Peyer's patch (tissue), 4 donors: Measurements from ENCODE around the gene SCAMP3.
"Not testable (repeated sequence)": the region's sequence is repeated elsewhere in the genome, so short reads cannot be mapped to it uniquely, and the experiment has no call there.

Source experiments
- POLR2A ChIP-seq, 2 donors: fragments of 450-650 bp; IDR thresholded peaks; one replicate each; pipeline ENCODE4 v1.5.1; 2017; ENCODE audit warnings: antibody characterized with exemption in 2 of 2, mild to moderate bottlenecking in 2 of 2, moderate library complexity in 2 of 2
- TF ChIP-seq, protein P1 (sequence below), 6 experiments: fragments of 450-650 bp in 4 of 6; fragments of 200-600 bp in 2 of 6; sonication (generic) in 1 of 6; IDR thresholded peaks; one replicate each; pipeline ENCODE4 v1.5.1; 2017 to 2019; ENCODE audit warnings: antibody characterized with exemption in 6 of 6, mild to moderate bottlenecking in 3 of 6, moderate library complexity in 1 of 6

DNA sequence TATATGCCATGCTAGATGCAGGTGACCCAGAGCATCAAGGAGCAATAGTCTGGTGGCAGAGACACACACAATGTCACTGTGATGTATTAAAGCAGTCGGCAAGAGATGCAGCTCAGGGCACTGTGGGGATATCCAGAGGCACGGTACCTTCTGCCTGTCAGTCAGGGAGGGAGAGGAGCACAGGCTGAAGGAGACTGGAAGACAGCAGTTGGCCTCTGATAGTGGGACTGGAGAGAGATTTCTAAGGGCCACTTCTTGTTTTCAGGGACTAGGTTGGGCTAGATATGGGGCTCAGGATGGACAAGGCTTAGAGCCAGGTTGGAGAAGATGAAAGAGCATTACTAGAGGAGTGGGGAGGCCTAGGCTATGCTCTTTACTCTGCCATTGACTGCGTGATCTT is 30.9 kb downstream of the SCAMP3 start:
- TF ChIP-seq, protein P1, sequence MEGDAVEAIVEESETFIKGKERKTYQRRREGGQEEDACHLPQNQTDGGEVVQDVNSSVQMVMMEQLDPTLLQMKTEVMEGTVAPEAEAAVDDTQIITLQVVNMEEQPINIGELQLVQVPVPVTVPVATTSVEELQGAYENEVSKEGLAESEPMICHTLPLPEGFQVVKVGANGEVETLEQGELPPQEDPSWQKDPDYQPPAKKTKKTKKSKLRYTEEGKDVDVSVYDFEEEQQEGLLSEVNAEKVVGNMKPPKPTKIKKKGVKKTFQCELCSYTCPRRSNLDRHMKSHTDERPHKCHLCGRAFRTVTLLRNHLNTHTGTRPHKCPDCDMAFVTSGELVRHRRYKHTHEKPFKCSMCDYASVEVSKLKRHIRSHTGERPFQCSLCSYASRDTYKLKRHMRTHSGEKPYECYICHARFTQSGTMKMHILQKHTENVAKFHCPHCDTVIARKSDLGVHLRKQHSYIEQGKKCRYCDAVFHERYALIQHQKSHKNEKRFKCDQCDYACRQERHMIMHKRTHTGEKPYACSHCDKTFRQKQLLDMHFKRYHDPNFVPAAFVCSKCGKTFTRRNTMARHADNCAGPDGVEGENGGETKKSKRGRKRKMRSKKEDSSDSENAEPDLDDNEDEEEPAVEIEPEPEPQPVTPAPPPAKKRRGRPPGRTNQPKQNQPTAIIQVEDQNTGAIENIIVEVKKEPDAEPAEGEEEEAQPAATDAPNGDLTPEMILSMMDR (IDR thresholded peaks at IDR 0.05) = not testable (repeated sequence)
- TF ChIP-seq POLR2A (IDR thresholded peaks at IDR 0.05) = not testable (repeated sequence)
